ENCODE results near the gene CDK14.
"Not testable (repeated sequence)": the region's sequence is repeated elsewhere in the genome, so short reads cannot be mapped to it uniquely, and the experiment has no call there.

Gene CDK14

DNA sequence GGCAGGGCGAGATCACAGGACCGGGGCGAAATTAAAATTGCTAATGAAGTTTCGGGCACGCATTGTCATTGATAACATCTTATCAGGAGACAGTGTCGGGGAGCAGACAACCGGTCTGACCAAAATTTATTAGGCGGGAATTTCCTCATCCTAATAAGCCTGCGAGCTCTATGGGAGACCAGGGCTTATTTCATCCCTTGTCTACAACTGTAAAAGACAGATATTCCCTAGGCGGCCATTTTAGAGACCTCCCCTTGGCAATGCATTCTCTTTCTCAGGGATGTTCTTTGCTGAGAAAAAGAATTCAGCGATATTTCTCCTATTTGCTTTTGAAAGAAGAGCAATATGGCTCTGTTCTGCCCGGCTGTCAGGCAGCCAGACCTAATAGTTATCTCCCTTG, 198.1 kb downstream of the CDK14 start:
- H3K27me3 ChIP-seq (ENCODE audit: insufficient read depth, low read length); H3K36me3 ChIP-seq (ENCODE audit: insufficient read depth, low read length); H3K4me3 ChIP-seq (ENCODE audit: low read length); H3K9me3 ChIP-seq (ENCODE audit: low read length); H2AFZ ChIP-seq (ENCODE audit: low read depth, low read length); H3K4me1 ChIP-seq (ENCODE audit: insufficient read depth, low read length): not testable (repeated sequence)

DNA sequence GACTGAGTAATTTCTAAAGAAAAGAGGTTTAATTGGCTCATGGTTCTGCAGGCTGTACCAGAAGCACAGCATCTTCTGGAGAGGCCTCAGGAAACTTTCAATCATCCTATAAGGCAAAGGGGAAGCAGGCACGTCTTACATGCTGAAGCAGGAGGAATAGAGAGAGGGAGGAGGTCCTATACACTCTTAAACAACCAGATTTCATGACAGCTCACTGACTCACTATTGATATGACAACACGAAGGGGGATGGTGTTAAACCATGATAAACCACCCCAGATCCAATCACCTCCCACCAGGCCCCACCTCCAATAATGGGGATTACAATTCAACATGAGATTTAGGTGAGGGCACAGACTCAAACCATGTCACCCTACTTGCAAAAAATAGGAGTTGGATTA, 201.5 kb downstream of the CDK14 start:
- Histone ChIP-seq H2AFZ (ENCODE audit: low read depth, low read length) (no peak overlapping the region), H3K4me1 (ENCODE audit: insufficient read depth, low read length) (no peaks in the 10 kb centered on the region), H3K4me3 (ENCODE audit: low read length) (no peak overlapping the region), H3K36me3 (ENCODE audit: insufficient read depth, low read length) (no peaks in the 10 kb centered on the region), H3K27me3 (ENCODE audit: insufficient read depth, low read length) (no peaks in the 10 kb centered on the region), H3K9me3 (ENCODE audit: low read length) (peaks cover 7% of the 10 kb centered on the region)

DNA sequence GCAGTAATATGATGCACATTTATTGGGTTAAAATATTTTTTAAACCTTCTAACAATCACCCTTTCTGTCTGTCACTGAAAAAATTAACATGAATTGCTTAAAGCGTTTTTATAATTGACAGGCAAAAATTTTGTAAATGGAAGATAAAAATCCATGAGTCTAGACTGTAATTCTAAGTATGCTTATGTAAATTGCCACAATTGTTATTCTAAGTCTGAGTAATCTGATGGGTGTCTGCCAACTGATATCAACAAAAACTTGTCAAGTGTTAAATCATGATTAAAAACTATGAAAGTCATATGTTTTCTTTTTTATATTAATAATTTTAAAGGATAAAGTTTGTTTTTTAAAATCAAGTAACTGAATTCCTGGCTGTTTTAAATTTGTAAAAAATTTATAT, 208.2 kb downstream of the CDK14 start:
- H3K9me3 ChIP-seq (ENCODE audit: low read length), result peaks cover 3% of the 10 kb centered on the region
- no peaks in the 10 kb centered on the region for H3K4me1 ChIP-seq (ENCODE audit: insufficient read depth, low read length)
- no peak overlapping the region for H3K4me3 ChIP-seq (ENCODE audit: low read length)
- no peak overlapping the region for H2AFZ ChIP-seq (ENCODE audit: low read depth, low read length)
- no peaks in the 10 kb centered on the region for H3K27me3 ChIP-seq (ENCODE audit: insufficient read depth, low read length)
- no peaks in the 10 kb centered on the region for H3K36me3 ChIP-seq (ENCODE audit: insufficient read depth, low read length)

DNA sequence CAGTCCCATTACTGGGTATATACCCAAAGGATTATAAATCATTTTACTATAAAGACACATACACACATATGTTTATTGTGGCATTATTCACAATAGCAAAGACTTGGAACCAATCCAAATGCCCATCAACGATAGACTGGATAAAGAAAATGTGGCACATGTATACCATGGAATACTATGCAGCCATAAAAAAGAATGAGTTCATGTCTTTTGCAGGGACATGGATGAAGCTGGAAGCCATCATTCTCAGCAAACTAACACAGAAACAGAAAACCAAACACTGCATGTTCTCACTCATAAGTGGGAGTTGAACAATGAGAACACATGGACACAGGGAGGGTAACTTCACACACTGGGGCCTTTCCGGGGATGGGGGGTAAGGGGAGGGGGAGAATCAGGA, 219.4 kb downstream of the CDK14 start:
- not testable (repeated sequence) for H3K4me3 ChIP-seq (ENCODE audit: low read length); H3K36me3 ChIP-seq (ENCODE audit: insufficient read depth, low read length); H3K4me1 ChIP-seq (ENCODE audit: insufficient read depth, low read length)

DNA sequence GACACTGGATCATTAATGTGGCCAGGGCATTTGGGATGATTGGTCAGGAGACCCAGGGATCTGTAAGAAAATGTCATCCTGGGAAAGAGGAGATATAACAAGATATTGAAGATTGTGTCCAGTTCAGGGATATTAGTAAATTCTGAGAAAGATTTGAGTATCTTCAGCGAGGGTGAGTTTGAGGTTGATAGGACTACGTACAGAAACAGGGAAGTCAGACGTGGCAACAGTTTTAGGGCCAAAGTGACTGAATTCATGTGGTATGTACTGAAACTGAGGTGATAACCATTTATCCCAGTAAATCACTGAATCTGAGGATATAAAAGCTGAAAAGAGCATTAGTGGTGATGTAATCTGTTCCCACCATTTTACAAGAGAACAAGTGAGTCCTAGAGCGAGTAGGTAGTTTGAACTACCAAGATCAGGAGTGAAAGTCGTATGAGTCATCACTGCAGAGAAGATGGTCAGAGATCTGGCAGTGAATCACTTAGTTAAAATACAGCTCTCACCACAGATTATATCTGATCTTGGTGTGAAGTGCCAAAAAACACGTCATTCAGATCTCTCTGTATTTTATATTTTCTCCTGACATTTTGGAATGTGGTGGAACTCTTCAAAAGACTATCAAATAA, 220.5 kb downstream of the CDK14 start:
- H3K4me3 ChIP-seq (ENCODE audit: low read length), result no peak overlapping the region
- H3K4me1 ChIP-seq (ENCODE audit: insufficient read depth, low read length), result no peaks in the 10 kb centered on the region
- H3K9me3 ChIP-seq (ENCODE audit: low read length), result no peaks in the 10 kb centered on the region
- H2AFZ ChIP-seq (ENCODE audit: low read depth, low read length), result no peak overlapping the region
- no peaks in the 10 kb centered on the region for H3K27me3 ChIP-seq (ENCODE audit: insufficient read depth, low read length)
- no peaks in the 10 kb centered on the region for H3K36me3 ChIP-seq (ENCODE audit: insufficient read depth, low read length)

More for the DNA sequence above, 219.4 kb downstream of the CDK14 start:
- not testable (repeated sequence) for H2AFZ ChIP-seq (ENCODE audit: low read depth, low read length); H3K27me3 ChIP-seq (ENCODE audit: insufficient read depth, low read length); H3K9me3 ChIP-seq (ENCODE audit: low read length)

DNA sequence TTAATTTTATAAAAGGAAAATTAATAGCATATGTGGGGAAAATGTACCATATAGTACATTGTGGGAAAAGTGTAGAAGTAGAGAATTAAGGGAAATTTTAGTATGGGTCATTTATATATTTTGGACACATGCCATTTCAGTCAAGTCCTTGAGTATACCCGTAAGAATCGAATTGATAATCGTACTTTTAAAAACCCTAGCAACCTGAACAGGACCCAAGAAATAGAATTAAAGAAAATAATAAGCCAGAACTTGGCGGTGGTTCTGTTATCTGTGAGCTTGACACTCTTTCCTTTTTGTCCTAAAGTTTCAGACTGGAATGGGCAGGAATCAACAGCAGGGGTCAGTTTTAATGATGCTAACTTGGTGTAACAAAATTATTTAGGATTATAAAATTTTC, 221.0 kb downstream of the CDK14 start:
- Histone ChIP-seq H3K36me3 (ENCODE audit: insufficient read depth, low read length) (no peaks in the 10 kb centered on the region), H3K9me3 (ENCODE audit: low read length) (no peaks in the 10 kb centered on the region), H3K4me1 (ENCODE audit: insufficient read depth, low read length) (no peaks in the 10 kb centered on the region), H3K27me3 (ENCODE audit: insufficient read depth, low read length) (no peaks in the 10 kb centered on the region), H2AFZ (ENCODE audit: low read depth, low read length) (no peak overlapping the region), H3K4me3 (ENCODE audit: low read length) (no peak overlapping the region)

DNA sequence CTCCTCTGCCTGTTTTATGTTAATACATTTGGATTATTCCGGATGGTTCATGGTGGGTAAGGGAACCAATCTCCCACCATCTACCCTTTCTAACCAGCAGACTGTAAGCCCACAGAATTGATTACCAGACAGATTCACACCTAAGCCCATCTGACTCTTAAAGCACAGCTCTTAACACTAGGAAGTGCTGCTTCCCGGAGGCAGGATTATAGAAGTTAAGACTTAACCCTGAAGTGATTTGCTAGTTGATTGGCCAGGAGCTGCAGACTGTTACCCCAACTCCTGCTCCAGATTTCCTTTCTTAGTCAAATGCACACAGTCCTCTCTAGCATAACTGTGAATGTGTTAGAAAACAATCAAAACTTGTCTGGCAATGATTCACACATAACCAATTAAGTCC, 221.7 kb downstream of the CDK14 start:
- Histone ChIP-seq H2AFZ (ENCODE audit: low read depth, low read length) (no peak overlapping the region), H3K9me3 (ENCODE audit: low read length) (peaks cover 2% of the 10 kb centered on the region), H3K27me3 (ENCODE audit: insufficient read depth, low read length) (no peaks in the 10 kb centered on the region), H3K4me3 (ENCODE audit: low read length) (no peak overlapping the region), H3K36me3 (ENCODE audit: insufficient read depth, low read length) (no peaks in the 10 kb centered on the region), H3K4me1 (ENCODE audit: insufficient read depth, low read length) (no peaks in the 10 kb centered on the region)

DNA sequence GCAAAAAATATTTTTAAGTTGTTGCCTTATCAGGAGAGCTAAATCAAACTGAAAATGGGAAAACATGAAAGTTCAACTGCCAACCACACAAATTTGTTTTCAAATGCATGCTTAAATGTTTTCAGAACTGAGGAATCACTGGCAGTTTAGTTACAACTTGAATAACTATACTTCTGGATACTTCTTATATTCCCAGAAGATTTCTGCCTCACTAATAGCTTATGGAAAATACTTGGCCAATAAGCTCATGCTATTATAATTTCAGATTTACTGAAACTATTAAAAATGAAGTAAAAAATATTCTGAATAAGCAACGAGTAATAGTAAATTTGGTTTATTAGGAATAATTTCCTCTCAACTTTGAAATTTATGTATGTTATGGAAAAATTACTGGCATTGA, 222.2 kb downstream of the CDK14 start:
- Histone ChIP-seq H3K27me3 (ENCODE audit: insufficient read depth, low read length) (no peaks in the 10 kb centered on the region), H3K4me1 (ENCODE audit: insufficient read depth, low read length) (no peaks in the 10 kb centered on the region), H2AFZ (ENCODE audit: low read depth, low read length) (no peak overlapping the region), H3K4me3 (ENCODE audit: low read length) (no peak overlapping the region), H3K9me3 (ENCODE audit: low read length) (peaks cover 2% of the 10 kb centered on the region), H3K36me3 (ENCODE audit: insufficient read depth, low read length) (no peaks in the 10 kb centered on the region)

DNA sequence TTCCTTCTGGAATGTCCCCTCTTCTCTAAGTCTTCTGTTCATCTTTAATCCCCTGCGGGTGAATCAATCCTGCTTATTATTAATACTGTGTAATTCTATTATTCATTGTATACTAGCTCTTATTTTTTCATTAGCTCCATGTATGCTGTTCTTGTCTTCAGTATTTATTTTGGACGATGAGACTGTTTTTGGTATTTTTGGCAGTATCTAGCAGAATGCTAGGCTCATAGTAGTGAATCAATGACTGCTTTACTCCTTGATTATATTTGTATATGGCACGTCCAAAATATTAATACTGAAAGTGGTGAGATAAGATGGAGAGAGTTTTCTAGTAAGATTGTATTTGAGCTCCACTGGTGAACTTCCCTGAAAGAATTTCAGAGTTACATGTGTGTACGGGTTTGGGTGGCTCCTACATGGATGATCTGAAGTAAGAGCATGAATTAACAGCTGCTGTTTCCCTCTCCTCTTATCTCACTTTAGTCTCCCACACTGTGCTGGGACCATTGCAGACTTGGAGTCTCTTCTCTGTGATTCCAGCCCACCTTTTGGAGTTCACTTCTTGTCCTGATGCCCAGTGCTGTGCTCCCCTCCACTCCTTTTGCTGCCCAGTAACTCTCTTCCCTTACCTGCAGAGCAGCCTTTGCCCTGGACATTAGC, 226.0 kb downstream of the CDK14 start:
- no peaks in the 10 kb centered on the region for H3K27me3 ChIP-seq (ENCODE audit: insufficient read depth, low read length)

DNA sequence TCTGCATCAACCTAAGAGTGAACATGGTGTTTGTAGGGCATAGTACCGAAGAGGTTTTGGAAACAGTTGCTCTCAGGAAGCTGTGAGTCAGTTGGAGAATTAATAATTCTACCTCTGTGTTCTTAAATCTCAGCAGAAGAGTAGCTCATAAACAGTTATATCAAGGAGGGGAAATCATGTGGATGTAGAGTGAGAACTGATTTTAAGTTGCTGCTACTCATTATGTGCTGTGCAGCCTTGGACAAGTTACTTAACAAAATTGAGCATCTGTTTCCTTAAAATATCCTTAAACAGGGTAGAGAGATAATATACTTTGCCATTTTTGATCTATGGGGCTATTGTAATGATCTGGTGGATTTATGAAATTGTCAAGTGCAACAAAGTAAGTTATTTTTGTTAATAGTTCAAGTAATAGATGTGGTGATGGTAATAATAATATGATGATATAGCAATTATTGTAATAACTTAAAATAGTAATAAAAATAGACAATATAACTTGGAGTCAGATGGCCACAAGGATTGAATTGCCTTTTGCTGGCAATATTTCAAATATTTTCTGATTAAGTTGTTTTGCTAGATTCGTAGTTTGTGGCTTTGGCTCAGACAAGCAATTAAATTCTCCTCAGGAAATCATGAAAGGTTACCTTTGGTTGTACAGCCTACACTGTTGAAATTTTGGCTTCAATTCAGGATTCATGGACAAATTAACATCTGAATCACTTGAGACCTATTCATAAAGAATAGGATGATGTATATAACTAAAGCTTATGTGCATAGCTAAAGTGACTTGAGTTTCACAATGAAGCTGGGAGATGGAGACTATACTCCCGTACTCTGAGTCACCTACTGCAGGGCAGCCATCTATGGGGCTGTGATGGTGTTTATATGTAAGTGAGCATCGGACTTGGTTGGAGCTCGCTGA, 228.5 kb downstream of the CDK14 start:
- Histone ChIP-seq H3K4me1 (ENCODE audit: insufficient read depth, low read length) (no peaks in the 10 kb centered on the region), H2AFZ (ENCODE audit: low read depth, low read length) (no peak overlapping the region), H3K4me3 (ENCODE audit: low read length) (no peak overlapping the region), H3K36me3 (ENCODE audit: insufficient read depth, low read length) (no peaks in the 10 kb centered on the region), H3K27me3 (ENCODE audit: insufficient read depth, low read length) (no peaks in the 10 kb centered on the region), H3K9me3 (ENCODE audit: low read length) (peaks cover 7% of the 10 kb centered on the region)

More for the DNA sequence above, 226.0 kb downstream of the CDK14 start:
- no peaks in the 10 kb centered on the region for H3K36me3 ChIP-seq (ENCODE audit: insufficient read depth, low read length)
- no peak overlapping the region for H2AFZ ChIP-seq (ENCODE audit: low read depth, low read length)
- H3K4me1 ChIP-seq (ENCODE audit: insufficient read depth, low read length), result no peaks in the 10 kb centered on the region
- no peak overlapping the region for H3K4me3 ChIP-seq (ENCODE audit: low read length)
- H3K9me3 ChIP-seq (ENCODE audit: low read length), result peaks cover 2% of the 10 kb centered on the region

DNA sequence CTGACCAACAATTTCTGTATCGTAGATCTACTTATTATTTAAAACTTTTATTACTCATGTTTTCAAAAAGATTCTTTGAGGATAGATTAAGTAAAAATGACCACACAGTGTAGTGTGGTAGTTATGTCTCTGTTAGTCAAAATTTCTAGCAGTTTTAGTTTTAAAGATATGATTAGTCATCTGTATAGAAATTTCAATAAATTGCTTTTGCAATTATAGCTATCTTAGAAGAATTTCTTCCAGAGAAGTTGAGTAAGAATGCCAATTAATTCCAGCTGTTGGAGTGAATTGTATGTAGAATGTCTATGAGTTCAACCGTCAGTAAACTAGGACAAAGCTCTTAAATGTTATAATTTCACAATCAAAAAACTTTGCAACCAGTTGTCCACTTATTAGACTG, 229.7 kb downstream of the CDK14 start:
- no peaks in the 10 kb centered on the region for H3K27me3 ChIP-seq (ENCODE audit: insufficient read depth, low read length)
- H3K36me3 ChIP-seq (ENCODE audit: insufficient read depth, low read length), result no peaks in the 10 kb centered on the region
- H2AFZ ChIP-seq (ENCODE audit: low read depth, low read length), result no peak overlapping the region
- H3K4me1 ChIP-seq (ENCODE audit: insufficient read depth, low read length), result no peaks in the 10 kb centered on the region
- no peak overlapping the region for H3K4me3 ChIP-seq (ENCODE audit: low read length)
- H3K9me3 ChIP-seq (ENCODE audit: low read length), result peaks cover 14% of the 10 kb centered on the region

DNA sequence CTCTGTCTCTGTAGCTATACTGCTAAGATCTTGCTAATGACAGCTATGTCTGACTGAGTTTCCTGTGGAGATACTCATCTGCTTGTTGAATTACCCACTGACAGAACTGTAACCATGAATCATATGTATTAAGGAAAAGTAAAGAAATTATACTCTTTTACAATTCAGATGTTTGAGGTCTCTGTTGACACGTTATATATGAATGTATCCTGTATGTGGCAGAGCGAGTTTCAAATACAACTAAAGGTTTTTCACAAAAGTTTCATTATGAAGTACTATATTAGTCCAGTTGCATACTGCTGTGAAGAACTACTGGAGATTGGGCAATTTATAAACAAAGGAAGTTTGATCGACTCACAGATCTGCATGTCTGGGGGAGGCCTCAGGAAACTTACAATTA, 232.5 kb downstream of the CDK14 start:
- no peaks in the 10 kb centered on the region for H3K27me3 ChIP-seq (ENCODE audit: insufficient read depth, low read length)

DNA sequence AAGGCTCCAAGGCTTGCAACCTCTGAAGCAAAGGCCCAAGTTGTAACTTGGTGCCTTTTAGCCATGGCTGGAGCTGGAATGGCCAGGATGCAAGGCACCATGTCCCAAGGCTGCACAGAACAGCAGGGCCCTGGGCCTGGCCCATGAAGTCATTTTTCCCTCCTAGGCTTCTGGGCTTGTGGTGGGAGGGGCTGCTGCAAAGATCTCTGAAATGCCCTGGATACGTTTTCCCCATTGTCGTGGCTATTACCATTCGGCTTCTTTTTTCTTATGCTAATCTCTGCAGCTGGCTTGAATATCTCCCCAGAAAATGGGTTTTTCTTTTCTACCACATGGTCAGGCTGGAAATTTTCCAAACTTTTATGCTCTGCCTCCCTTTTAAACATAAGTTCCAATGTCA, 234.2 kb downstream of the CDK14 start:
- Histone ChIP-seq H3K4me3 (ENCODE audit: low read length) (no peak overlapping the region), H3K4me1 (ENCODE audit: insufficient read depth, low read length) (no peaks in the 10 kb centered on the region)

More for the DNA sequence above, 232.5 kb downstream of the CDK14 start:
- H3K4me3 ChIP-seq (ENCODE audit: low read length), result no peak overlapping the region
- H2AFZ ChIP-seq (ENCODE audit: low read depth, low read length), result no peak overlapping the region
- H3K9me3 ChIP-seq (ENCODE audit: low read length), result peaks cover 11% of the 10 kb centered on the region
- no peaks in the 10 kb centered on the region for H3K36me3 ChIP-seq (ENCODE audit: insufficient read depth, low read length)
- no peaks in the 10 kb centered on the region for H3K4me1 ChIP-seq (ENCODE audit: insufficient read depth, low read length)

More for the DNA sequence above, 234.2 kb downstream of the CDK14 start:
- H3K27me3 ChIP-seq (ENCODE audit: insufficient read depth, low read length), result no peaks in the 10 kb centered on the region
- peaks cover 11% of the 10 kb centered on the region for H3K9me3 ChIP-seq (ENCODE audit: low read length)
- H3K36me3 ChIP-seq (ENCODE audit: insufficient read depth, low read length), result no peaks in the 10 kb centered on the region
- no peak overlapping the region for H2AFZ ChIP-seq (ENCODE audit: low read depth, low read length)

Measured in neuron (in vitro differentiated cells).